ENCODE results near the gene GEMIN5. TPM values are rescaled to one million over a fixed set of nuclear protein-coding genes. Genes with fewer than 3 reads are reported as not detected.

GEMIN5 gene
- total and polyA plus RNA-seq, 2 of the 8 experiments (the other 6 are each of a cell fraction or from before 2014, with no cell fraction given): 12.8 to 47.0 TPM

- Histone ChIP-seq H3K36me3 (ENCODE audit: control insufficient read depth in 2 of 4, insufficient read depth in 4 of 4, low read length in 3 of 4) (no peaks in the 10 kb centered on the region), H3K14ac (ENCODE audit: insufficient read length) (no peak overlapping the region), H3K18ac (ENCODE audit: extremely low read depth, low read length) (no peak overlapping the region), H3K27me3 (replicated peaks in 1 of 4; ENCODE audit: control insufficient read depth in 3 of 4, extremely low read depth in 1 of 4, insufficient read depth in 3 of 4, low read length in 3 of 4) (no peaks in the 10 kb centered on the region), H4K5ac (ENCODE audit: insufficient read length, low read depth, low read length) (no peak overlapping the region), H3K23ac (ENCODE audit: insufficient read length) (no peak overlapping the region), H4K20me1 (replicated peaks in 1 of 2; ENCODE audit: control insufficient read depth in 1 of 2, insufficient read depth in 2 of 2, low read length in 2 of 2) (no peaks in the 10 kb centered on the region), H2BK15ac (ENCODE audit: low read length) (peak overlapping the region; percentile 61; the same call in 1 of the 2 replicates), H2BK5ac (ENCODE audit: low read depth, low read length) (peak overlapping the region; percentile 39; the same call in 1 of the 2 replicates), H3K56ac (replicated peaks; ENCODE audit: insufficient read length, low read depth, low read length) (no peak overlapping the region), H2BK20ac (ENCODE audit: low read length) (no peak overlapping the region), H2BK120ac (replicated peaks; ENCODE audit: low read depth, low read length) (no peak overlapping the region), H4K91ac (replicated peaks; ENCODE audit: insufficient read length, low read length) (peak overlapping the region; percentile 83), H3K4me3 (ENCODE audit: extremely low read depth in 1 of 4, insufficient read depth in 2 of 4, low read depth in 3 of 4, low read length in 4 of 4) (peak overlapping the region in 1 of 4 experiments; percentile 58; a peak in 1 of 8 replicates), H2AFZ (ENCODE audit: low read length) (no peak overlapping the region), H3K4me1 (replicated peaks in 1 of 4; ENCODE audit: control insufficient read depth in 3 of 4, insufficient read depth in 4 of 4, low read length in 3 of 4) (peaks cover 0 to 7% (median 4%) of the 10 kb centered on the region in 4 experiments; a peak in 5 of 7 replicates), H2BK12ac (ENCODE audit: low read depth, low read length) (peak overlapping the region; percentile 71; the same call in 1 of the 2 replicates), H2AK5ac (ENCODE audit: low read depth, low read length) (no peak overlapping the region), H3K79me1 (ENCODE audit: low read depth, low read length) (no peaks in the 10 kb centered on the region), H3K79me2 (ENCODE audit: control insufficient read depth in 1 of 2, insufficient read depth in 2 of 2, low read length in 2 of 2) (no peaks in the 10 kb centered on the region), H3K27ac (ENCODE audit: low read depth, low read length) (no peak overlapping the region; the same call in 1 of the 2 replicates), H4K8ac (ENCODE audit: extremely low read depth, insufficient read depth, low read length) (no peak overlapping the region), H3K9ac (replicated peaks in 1 of 4; ENCODE audit: extremely low read depth in 1 of 4, low read depth in 3 of 4, low read length in 3 of 4) (0 out of 7 replicates have a peak overlapping the region, but pooled peaks of 1 of the 4 experiments have one; percentile 21), H3K9me3 (ENCODE audit: insufficient read depth in 2 of 2, low read depth in 1 of 2, low read length in 1 of 2) (no peaks in the 10 kb centered on the region), H3K4ac (replicated peaks; ENCODE audit: insufficient read length, low read depth, low read length) (no peak overlapping the region), H3K4me2 (ENCODE audit: insufficient read depth in 1 of 2, low read depth in 2 of 2, low read length in 2 of 2) (peak overlapping the region in 1 of 2 experiments; percentile 52; a peak in 1 of 4 replicates), H3K23me2 (ENCODE audit: low read depth, low read length) (no peaks in the 10 kb centered on the region)
- CTCF ChIA-PET (ENCODE audit: partially characterized antibody): interaction anchor here (1.1 to 1.4 kb wide), 4 partner anchors 18 to 201 kb away, joined by 3 to 4 read pairs (median 4); no protein-coding TSS in a partner anchor
- 91% methylated on average over 3 of the region's 3 CpGs; no CpG with 5 or more reads in 1 of the 2 experiments for WGBS, 2 experiments (ENCODE audit: extremely low coverage in 1 of 2, insufficient coverage in 1 of 2, insufficient read length in 1 of 2, insufficient replicate concordance in 2 of 2, low coverage in 1 of 2, low lambda C conversion rate in 2 of 2, missing lambda C conversion rate in 1 of 2)
- FAIRE-seq (no peak), DNase-seq (ENCODE audit: low read depth in 1 of 2, low spot score in 2 of 2) (no peak)
- POLR2A ChIA-PET (ENCODE audit: partially characterized antibody): interaction anchor here (0.7 to 1.5 kb wide), 4 partner anchors 9 to 637 kb away, joined by 3 to 5 read pairs (median 4); no protein-coding TSS in a partner anchor
- TF ChIP-seq MAFK (IDR thresholded peaks at IDR 0.05; ENCODE audit: low read depth, low read length): no peak
- no peak for TF ChIP-seq KDM1A (IDR thresholded peaks at IDR 0.05; ENCODE audit: borderline replicate concordance, low read length)
- TF ChIP-seq SRF (IDR thresholded peaks at IDR 0.05; ENCODE audit: low read depth, low read length): no peak
- TF ChIP-seq RNF2 (IDR thresholded peaks at IDR 0.05; ENCODE audit: borderline replicate concordance, low read depth, low read length, missing control alignments, poor library complexity, severe bottlenecking): no peak
- no peak for TF ChIP-seq SIN3A (conservative IDR thresholded peaks at IDR 0.05 in 1 of 2, IDR thresholded peaks at IDR 0.05 in 1 of 2; ENCODE audit: low read depth in 1 of 2, low read length in 2 of 2)
- TF ChIP-seq POU5F1 (IDR thresholded peaks at IDR 0.05; ENCODE audit: low read depth, low read length): no peak
- TF ChIP-seq SIX5 (IDR thresholded peaks at IDR 0.05; ENCODE audit: low read depth, low read length): no peak
- TF ChIP-seq SP1 (IDR thresholded peaks at IDR 0.05; ENCODE audit: low read depth, low read length): no peak
- no peak for TF ChIP-seq PHF8 (conservative IDR thresholded peaks at IDR 0.05; ENCODE audit: low read depth, low read length)
- no peak for TF ChIP-seq SP4 (IDR thresholded peaks at IDR 0.05; ENCODE audit: low read length)
- TF ChIP-seq RBBP5 (IDR thresholded peaks at IDR 0.05; ENCODE audit: borderline replicate concordance, low read depth, low read length): no peak
- no peak for TF ChIP-seq NANOG (IDR thresholded peaks at IDR 0.05; ENCODE audit: insufficient read depth, low read depth, low read length, poor library complexity, severe bottlenecking)
- TF ChIP-seq SUZ12 (IDR thresholded peaks at IDR 0.05; ENCODE audit: low read length): no peak
Measured at GRCh38 chr5:154851351-154851750, 86.7 kb downstream of the GEMIN5 start.

Measured in H1 (cell line).